ENCODE measurements around the gene GPC3.

GPC3 gene

GRCh38 chrX:133598601-133599335 is 386.6 kb downstream of the GPC3 start:
- Mint-ChIP-seq H3K9me3 (no peaks in the 10 kb centered on the region), H3K36me3 (no peaks in the 10 kb centered on the region), H3K4me1 (no peaks in the 10 kb centered on the region), H3K4me3 (no peak overlapping the region), H3K27me3 (no peaks in the 10 kb centered on the region), H3K27ac (no peak overlapping the region)
- ATAC-seq, result no peak

GRCh38 chrX:133594156-133594555 is 391.2 kb downstream of the GPC3 start:
- Mint-ChIP-seq H3K4me3 (no peak overlapping the region), H3K9me3 (no peaks in the 10 kb centered on the region), H3K4me1 (no peaks in the 10 kb centered on the region), H3K36me3 (no peaks in the 10 kb centered on the region), H3K27me3 (no peaks in the 10 kb centered on the region), H3K27ac (no peak overlapping the region)
- no peak for ATAC-seq

- no peaks in the 10 kb centered on the region for H3K36me3 Mint-ChIP-seq
- H3K27ac Mint-ChIP-seq, result no peak overlapping the region
- no peaks in the 10 kb centered on the region for H3K27me3 Mint-ChIP-seq
- H3K4me3 Mint-ChIP-seq, result no peak overlapping the region
- H3K9me3 Mint-ChIP-seq, result no peaks in the 10 kb centered on the region
- no peaks in the 10 kb centered on the region for H3K4me1 Mint-ChIP-seq
- no peak for ATAC-seq
These were observed 391.9 kb downstream of the GPC3 start for GRCh38 chrX:133593531-133593930.

- H3K27ac Mint-ChIP-seq, result no peak overlapping the region
- H3K9me3 Mint-ChIP-seq, result no peaks in the 10 kb centered on the region
- no peaks in the 10 kb centered on the region for H3K27me3 Mint-ChIP-seq
- no peaks in the 10 kb centered on the region for H3K36me3 Mint-ChIP-seq
- ATAC-seq, result no peak
- H3K4me1 Mint-ChIP-seq, result no peaks in the 10 kb centered on the region
- no peak overlapping the region for H3K4me3 Mint-ChIP-seq
These were observed 394.5 kb downstream of the GPC3 start for GRCh38 chrX:133590703-133591505.

GRCh38 chrX:133588827-133589226 is 396.6 kb downstream of the GPC3 start:
- H3K4me1 Mint-ChIP-seq, result no peaks in the 10 kb centered on the region
- no peaks in the 10 kb centered on the region for H3K36me3 Mint-ChIP-seq
- no peaks in the 10 kb centered on the region for H3K9me3 Mint-ChIP-seq
- no peak overlapping the region for H3K4me3 Mint-ChIP-seq
- no peak overlapping the region for H3K27ac Mint-ChIP-seq
- H3K27me3 Mint-ChIP-seq, result no peaks in the 10 kb centered on the region
- ATAC-seq, result no peak

GRCh38 chrX:133587818-133588217 is 397.6 kb downstream of the GPC3 start:
- Mint-ChIP-seq H3K4me3 (no peak overlapping the region), H3K4me1 (no peaks in the 10 kb centered on the region), H3K27ac (no peak overlapping the region), H3K27me3 (no peaks in the 10 kb centered on the region), H3K9me3 (no peaks in the 10 kb centered on the region), H3K36me3 (no peaks in the 10 kb centered on the region)
- ATAC-seq, result no peak

GRCh38 chrX:133587071-133587470 is 398.3 kb downstream of the GPC3 start:
- Mint-ChIP-seq H3K4me1 (no peaks in the 10 kb centered on the region), H3K36me3 (no peaks in the 10 kb centered on the region), H3K4me3 (no peak overlapping the region), H3K9me3 (no peaks in the 10 kb centered on the region), H3K27ac (no peak overlapping the region), H3K27me3 (no peaks in the 10 kb centered on the region)
- no peak for ATAC-seq

- Mint-ChIP-seq H3K27me3 (no peaks in the 10 kb centered on the region), H3K4me3 (no peak overlapping the region), H3K4me1 (no peaks in the 10 kb centered on the region), H3K27ac (no peak overlapping the region), H3K36me3 (no peaks in the 10 kb centered on the region), H3K9me3 (no peaks in the 10 kb centered on the region)
- no peak for ATAC-seq
These were observed 399.0 kb downstream of the GPC3 start for GRCh38 chrX:133586443-133586842.

- Mint-ChIP-seq H3K4me3 (no peak overlapping the region), H3K36me3 (no peaks in the 10 kb centered on the region), H3K27me3 (no peaks in the 10 kb centered on the region), H3K9me3 (no peaks in the 10 kb centered on the region), H3K27ac (no peak overlapping the region), H3K4me1 (no peaks in the 10 kb centered on the region)
- ATAC-seq, result no peak
These were observed 401.6 kb downstream of the GPC3 start for GRCh38 chrX:133583825-133584224.

- Mint-ChIP-seq H3K9me3 (no peaks in the 10 kb centered on the region), H3K27ac (no peak overlapping the region), H3K27me3 (no peaks in the 10 kb centered on the region), H3K4me3 (no peak overlapping the region), H3K36me3 (no peaks in the 10 kb centered on the region), H3K4me1 (no peaks in the 10 kb centered on the region)
- ATAC-seq, result no peak
These were observed 404.8 kb downstream of the GPC3 start for GRCh38 chrX:133580625-133581024.

- H3K4me3 Mint-ChIP-seq, result no peak overlapping the region
- ATAC-seq, result no peak
- H3K36me3 Mint-ChIP-seq, result no peaks in the 10 kb centered on the region
- H3K4me1 Mint-ChIP-seq, result no peaks in the 10 kb centered on the region
- no peaks in the 10 kb centered on the region for H3K27me3 Mint-ChIP-seq
- no peak overlapping the region for H3K27ac Mint-ChIP-seq
- H3K9me3 Mint-ChIP-seq, result no peaks in the 10 kb centered on the region
These were observed 405.8 kb downstream of the GPC3 start for GRCh38 chrX:133579631-133580030.

GRCh38 chrX:133576876-133577275 is 408.5 kb downstream of the GPC3 start:
- ATAC-seq, result no peak
- Mint-ChIP-seq H3K4me3 (no peak overlapping the region), H3K27me3 (no peaks in the 10 kb centered on the region), H3K9me3 (peaks cover 4% of the 10 kb centered on the region), H3K4me1 (no peaks in the 10 kb centered on the region), H3K36me3 (no peaks in the 10 kb centered on the region), H3K27ac (no peak overlapping the region)

GRCh38 chrX:133575501-133576136 is 409.8 kb downstream of the GPC3 start:
- no peak for ATAC-seq
- Mint-ChIP-seq H3K27ac (no peak overlapping the region), H3K4me1 (no peaks in the 10 kb centered on the region), H3K27me3 (no peaks in the 10 kb centered on the region), H3K9me3 (peaks cover 4% of the 10 kb centered on the region), H3K36me3 (no peaks in the 10 kb centered on the region), H3K4me3 (no peak overlapping the region)

GRCh38 chrX:133574716-133575115 is 410.7 kb downstream of the GPC3 start:
- Mint-ChIP-seq H3K4me3 (no peak overlapping the region), H3K4me1 (no peaks in the 10 kb centered on the region), H3K27ac (no peak overlapping the region), H3K27me3 (no peaks in the 10 kb centered on the region), H3K9me3 (peaks cover 4% of the 10 kb centered on the region), H3K36me3 (no peaks in the 10 kb centered on the region)
- ATAC-seq, result no peak

GRCh38 chrX:133570549-133570948 is 414.8 kb downstream of the GPC3 start:
- no peaks in the 10 kb centered on the region for H3K36me3 Mint-ChIP-seq
- no peak overlapping the region for H3K4me3 Mint-ChIP-seq
- no peaks in the 10 kb centered on the region for H3K4me1 Mint-ChIP-seq
- no peaks in the 10 kb centered on the region for H3K27me3 Mint-ChIP-seq
- H3K9me3 Mint-ChIP-seq, result peaks cover 7% of the 10 kb centered on the region
- no peak for ATAC-seq
- H3K27ac Mint-ChIP-seq, result no peak overlapping the region

GRCh38 chrX:133569217-133569616 is 416.2 kb downstream of the GPC3 start:
- no peaks in the 10 kb centered on the region for H3K4me1 Mint-ChIP-seq
- no peak overlapping the region for H3K4me3 Mint-ChIP-seq
- H3K36me3 Mint-ChIP-seq, result no peaks in the 10 kb centered on the region
- no peak for ATAC-seq
- H3K27me3 Mint-ChIP-seq, result no peaks in the 10 kb centered on the region
- no peak overlapping the region for H3K27ac Mint-ChIP-seq
- peaks cover 7% of the 10 kb centered on the region for H3K9me3 Mint-ChIP-seq
